Measurements from ENCODE around the gene LRP1-AS.
A peak's percentile ranks its signal among the peaks of the same experiment; 100 is the strongest.

GRCh38 chr12:57138526-57139272, 8.7 kb downstream of the LRP1-AS start:
- TF ChIP-seq CTCF (IDR thresholded peaks at IDR 0.05) (no peak), POLR2A (IDR thresholded peaks at IDR 0.05) (no peak), EP300 (IDR thresholded peaks at IDR 0.05) (peak in 1 of 2 donors; percentile 55)

Data from tibial nerve (tissue), 4 donors.